Karpas-422 (cell line): Measurements from ENCODE around the gene SNX6. TPM values are rescaled to one million over a fixed set of nuclear protein-coding genes. Genes with fewer than 3 reads are reported as not detected.
"Not testable (repeated sequence)": the region's sequence is repeated elsewhere in the genome, so short reads cannot be mapped to it uniquely, and the experiment has no call there.

Source experiments
- DNase-seq: peaks from one replicate; pipeline ENCODE4 v3.0.0-alpha.2; 2015
- H2AFZ ChIP-seq: fragments of 200-600 bp; sonication (generic); 2 replicates; pipeline ENCODE4 v1.6.1; 2014; ENCODE audit warnings: antibody characterized with exemption, low read length, mixed read lengths
- H3K27ac ChIP-seq: fragments of 200-600 bp; sonication (generic); 2 replicates; pipeline ENCODE4 v1.5.1; 2014; ENCODE audit warnings: mild to moderate bottlenecking, low read length, moderate library complexity
- H3K27me3 ChIP-seq: fragments of 200-600 bp; sonication (generic); 2 replicates; pipeline ENCODE4 v1.6.1; 2014; ENCODE audit warnings: low read length, mixed read lengths
- H3K36me3 ChIP-seq: fragments of 200-600 bp; sonication (generic); 2 replicates; pipeline ENCODE4 v1.6.1; 2014; ENCODE audit warnings: low read length, mixed read lengths; ENCODE audit not compliant: insufficient read depth
- H3K4me1 ChIP-seq: fragments of 200-600 bp; sonication (generic); 2 replicates; pipeline ENCODE4 v1.6.1; 2014; ENCODE audit warnings: mild to moderate bottlenecking, low read length, mixed read lengths
- H3K4me2 ChIP-seq: fragments of 200-600 bp; sonication (generic); 2 replicates; pipeline ENCODE4 v1.6.1; 2014; ENCODE audit warnings: low read length, low read depth, mild to moderate bottlenecking; ENCODE audit not compliant: poor library complexity, severe bottlenecking
- H3K4me3 ChIP-seq: fragments of 200-600 bp; sonication (generic); 2 replicates; pipeline ENCODE4 v1.5.1; 2014; ENCODE audit warnings: mild to moderate bottlenecking, antibody characterized with exemption, low read length, mixed read lengths
- H3K79me2 ChIP-seq: fragments of 200-600 bp; sonication (generic); 2 replicates; pipeline ENCODE4 v1.6.1; 2014; ENCODE audit warnings: mild to moderate bottlenecking, low read length, mixed read lengths
- H3K9ac ChIP-seq: fragments of 200-600 bp; sonication (generic); 2 replicates; pipeline ENCODE4 v1.6.0; 2014; ENCODE audit warnings: low read length
- H3K9me2 ChIP-seq: fragments of 200-600 bp; sonication (generic), shearing (Covaris generic); replicated peaks from 2 replicates; pipeline ENCODE4 v1.6.0; 2014; ENCODE audit warnings: mild to moderate bottlenecking, low read length, moderate library complexity; ENCODE audit not compliant: insufficient read depth
- H3K9me3 ChIP-seq: fragments of 300-700, 200-600 bp; sonication (generic); 2 replicates; pipeline ENCODE4 v1.6.1; 2014; ENCODE audit warnings: low read length, mixed read lengths
- H4K20me1 ChIP-seq: fragments of 200-600 bp; sonication (generic); 2 replicates; pipeline ENCODE4 v1.6.1; 2014; ENCODE audit warnings: mild to moderate bottlenecking, antibody characterized with exemption, low read length, low read depth; ENCODE audit not compliant: insufficient read depth
- total RNA-seq: library from RNA; depleted of rRNA; stranded (reverse); fragments of >200 nt; shearing (Covaris generic); gene quantifications from 2 replicates; pipeline ENCODE4 v1.2.3, GENCODE V29; 2014; ENCODE audit warnings: low replicate concordance

SNX6 gene
- total RNA-seq, 1 experiment from 2014 or later = 120 TPM

- Histone ChIP-seq H3K4me3 (no peak overlapping the region), H3K4me1 (no peaks in the 10 kb centered on the region), H3K9me3 (no peaks in the 10 kb centered on the region), H3K79me2 (0 out of 2 replicates have a peak, but pooled peaks cover 4% of the 10 kb centered on the region), H2AFZ (no peak overlapping the region), H3K9ac (no peak overlapping the region), H3K9me2 (no peaks in the 10 kb centered on the region), H4K20me1 (no peaks in the 10 kb centered on the region), H3K27ac (no peak overlapping the region), H3K36me3 (peaks cover 52% of the 10 kb centered on the region), H3K27me3 (no peaks in the 10 kb centered on the region), H3K4me2 (no peak overlapping the region)
- no peak for DNase-seq
Observed at GRCh38 chr14:34582117-34582680, 47.7 kb downstream of the SNX6 start.

DNA sequence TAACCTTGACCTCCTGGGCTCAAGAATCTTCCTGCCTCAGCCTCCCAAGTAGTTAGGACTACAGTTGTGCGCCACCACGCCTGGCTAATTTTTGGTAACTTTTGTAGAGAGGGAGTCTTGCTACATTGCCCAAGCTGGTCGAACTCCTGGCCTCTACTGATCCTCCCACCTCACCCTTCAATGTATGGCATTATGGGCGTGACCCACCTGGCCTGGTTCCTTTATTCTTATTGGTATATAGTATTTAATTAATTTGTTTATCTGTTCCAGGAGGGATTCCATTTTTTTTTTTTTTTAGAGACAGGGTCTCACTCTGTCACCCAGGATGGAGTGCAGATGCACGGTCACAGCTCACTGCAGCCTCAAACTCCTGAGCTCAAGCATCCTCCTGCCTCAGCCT is 49.6 kb downstream of the SNX6 start:
- no peaks in the 10 kb centered on the region for H3K9me3 ChIP-seq
- H3K9ac ChIP-seq = no peak overlapping the region
- no peaks in the 10 kb centered on the region for H3K27me3 ChIP-seq
- no peak for DNase-seq
- H3K79me2 ChIP-seq = 0 out of 2 replicates have a peak, but pooled peaks cover 4% of the 10 kb centered on the region
- H3K9me2 ChIP-seq = no peaks in the 10 kb centered on the region
- H2AFZ ChIP-seq = no peak overlapping the region
- H3K4me2 ChIP-seq = no peak overlapping the region
- no peaks in the 10 kb centered on the region for H3K4me1 ChIP-seq
- no peak overlapping the region for H3K27ac ChIP-seq
- peaks cover 43% of the 10 kb centered on the region for H3K36me3 ChIP-seq
- no peak overlapping the region for H3K4me3 ChIP-seq
- H4K20me1 ChIP-seq = no peaks in the 10 kb centered on the region

- Histone ChIP-seq H3K27me3 (no peaks in the 10 kb centered on the region), H3K27ac (no peak overlapping the region), H3K9me3 (no peaks in the 10 kb centered on the region), H3K9me2 (no peaks in the 10 kb centered on the region), H4K20me1 (no peaks in the 10 kb centered on the region), H2AFZ (no peak overlapping the region), H3K4me3 (no peak overlapping the region), H3K9ac (no peak overlapping the region), H3K79me2 (peaks cover 9% of the 10 kb centered on the region), H3K4me1 (no peaks in the 10 kb centered on the region), H3K4me2 (no peak overlapping the region), H3K36me3 (peaks cover 36% of the 10 kb centered on the region)
- DNase-seq = no peak
Observed at GRCh38 chr14:34571771-34572170, 58.2 kb downstream of the SNX6 start.

DNA sequence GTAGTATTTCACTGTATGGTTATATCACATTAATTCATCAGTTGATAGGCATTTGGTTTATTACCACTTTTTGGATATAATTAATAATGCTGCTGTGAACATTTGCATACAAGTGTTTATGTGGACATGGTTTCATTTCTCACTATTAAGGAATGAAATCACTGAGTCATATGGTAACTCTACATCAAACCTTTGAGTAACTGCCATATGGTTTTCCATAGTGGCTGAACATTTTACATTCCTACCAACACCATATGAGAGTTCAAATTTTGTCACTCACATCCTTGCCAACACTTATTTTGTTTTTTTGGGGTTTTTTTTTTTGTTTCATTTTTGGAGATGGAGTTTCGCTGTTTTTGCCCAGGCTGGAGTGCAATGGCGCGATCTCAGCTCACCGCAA is 60.2 kb downstream of the SNX6 start:
- H4K20me1 ChIP-seq = no peaks in the 10 kb centered on the region
- H3K4me2 ChIP-seq = no peak overlapping the region
- no peak overlapping the region for H3K9ac ChIP-seq
- peaks cover 9% of the 10 kb centered on the region for H3K79me2 ChIP-seq
- H3K9me2 ChIP-seq = no peaks in the 10 kb centered on the region
- no peak overlapping the region for H3K4me3 ChIP-seq
- peaks cover 42% of the 10 kb centered on the region for H3K36me3 ChIP-seq
- DNase-seq = no peak
- no peaks in the 10 kb centered on the region for H3K4me1 ChIP-seq
- no peak overlapping the region for H3K27ac ChIP-seq
- no peaks in the 10 kb centered on the region for H3K27me3 ChIP-seq
- H2AFZ ChIP-seq = no peak overlapping the region
- no peaks in the 10 kb centered on the region for H3K9me3 ChIP-seq

GRCh38 chr14:34568803-34569202 is 61.1 kb downstream of the SNX6 start:
- H3K36me3 ChIP-seq = peaks cover 42% of the 10 kb centered on the region
- no peak overlapping the region for H3K4me2 ChIP-seq
- no peak overlapping the region for H3K4me3 ChIP-seq
- H3K9me2 ChIP-seq = no peaks in the 10 kb centered on the region
- H3K9ac ChIP-seq = no peak overlapping the region
- H3K79me2 ChIP-seq = peaks cover 9% of the 10 kb centered on the region
- no peaks in the 10 kb centered on the region for H3K9me3 ChIP-seq
- H4K20me1 ChIP-seq = no peaks in the 10 kb centered on the region
- H3K27ac ChIP-seq = no peak overlapping the region
- H3K4me1 ChIP-seq = no peaks in the 10 kb centered on the region
- no peak for DNase-seq
- no peak overlapping the region for H2AFZ ChIP-seq
- H3K27me3 ChIP-seq = no peaks in the 10 kb centered on the region

DNA sequence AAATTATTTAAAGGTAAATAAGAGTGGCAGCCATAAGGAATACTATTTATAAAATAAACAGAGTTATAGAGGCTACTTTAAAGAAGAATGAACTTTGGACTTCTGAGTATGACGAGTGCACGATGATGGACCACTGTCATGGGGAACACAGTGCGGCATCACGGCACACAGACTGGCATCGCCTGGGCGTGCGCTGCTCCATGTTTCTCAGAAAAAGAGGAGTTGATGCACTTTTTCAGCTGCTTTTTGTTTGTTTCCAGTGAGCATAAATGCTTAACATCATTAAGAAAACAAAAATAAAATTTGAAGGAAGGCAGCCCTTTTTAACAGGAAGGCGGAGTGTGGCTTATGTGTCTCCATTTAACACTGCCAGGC is 67.2 kb downstream of the SNX6 start:
- Histone ChIP-seq H3K36me3 (peaks cover 24% of the 10 kb centered on the region), H3K4me3 (no peak overlapping the region), H3K4me2 (no peak overlapping the region), H3K79me2 (no peaks in the 10 kb centered on the region), H3K9me2 (no peaks in the 10 kb centered on the region), H3K9ac (no peak overlapping the region), H3K4me1 (no peaks in the 10 kb centered on the region), H2AFZ (no peak overlapping the region), H3K27ac (no peak overlapping the region), H4K20me1 (no peaks in the 10 kb centered on the region), H3K27me3 (no peaks in the 10 kb centered on the region), H3K9me3 (no peaks in the 10 kb centered on the region)
- no peak for DNase-seq

GRCh38 chr14:34562037-34562775 is 67.7 kb downstream of the SNX6 start:
- H3K27me3 ChIP-seq, H3K4me1 ChIP-seq, H3K79me2 ChIP-seq, H4K20me1 ChIP-seq, H3K9ac ChIP-seq, H3K9me3 ChIP-seq, H3K4me3 ChIP-seq, H3K27ac ChIP-seq, H2AFZ ChIP-seq, H3K9me2 ChIP-seq, DNase-seq, H3K4me2 ChIP-seq: not testable (repeated sequence)
- peaks cover 18% of the 10 kb centered on the region for H3K36me3 ChIP-seq

DNA sequence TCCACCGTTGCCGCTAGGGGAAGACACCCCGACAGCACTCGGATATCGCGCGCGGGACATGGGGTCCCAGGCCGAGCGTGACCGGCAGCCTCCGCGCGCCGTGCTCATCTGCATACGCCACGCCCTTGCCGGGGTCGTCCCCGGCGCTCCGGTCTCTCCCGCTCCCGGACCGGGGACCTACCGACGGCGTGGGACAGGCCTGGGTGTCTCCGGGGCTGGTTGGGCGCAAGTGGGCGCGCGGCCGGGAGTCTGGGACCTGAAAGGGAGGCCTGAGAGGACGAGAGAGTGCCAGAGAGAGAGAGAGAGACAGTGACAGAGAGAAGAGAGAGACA is 73.5 kb downstream of the SNX6 start:
- H3K4me2 ChIP-seq, H3K9ac ChIP-seq, H4K20me1 ChIP-seq, DNase-seq, H3K79me2 ChIP-seq, H3K36me3 ChIP-seq, H3K27ac ChIP-seq, H3K4me3 ChIP-seq, H3K9me2 ChIP-seq, H3K9me3 ChIP-seq, H3K27me3 ChIP-seq, H2AFZ ChIP-seq: not testable (repeated sequence)
- peaks cover 12% of the 10 kb centered on the region for H3K4me1 ChIP-seq
